Ovary (tissue), 9 donors: ENCODE results near the gene HS1BP3. TPM values are rescaled to one million over a fixed set of nuclear protein-coding genes. Genes with fewer than 3 reads are reported as not detected.

Experiments
- DNase-seq, 5 donors: peaks; one replicate each; pipeline ENCODE4 v3.0.0-alpha.2; 2019 to 2020
- H3K27ac ChIP-seq, 2 donors: fragments of 200-600 bp; one replicate each; pipeline versions ENCODE4 v1.5.1 to v1.8.0; 2019 to 2022
- H3K27me3 ChIP-seq: fragments of 200-600 bp; one replicate; pipeline ENCODE4 v1.8.0; 2022
- H3K36me3 ChIP-seq: fragments of 200-600 bp; sonication (generic); one replicate; pipeline ENCODE4 v1.5.1; 2019
- H3K4me1 ChIP-seq: one replicate; pipeline ENCODE4 v1.8.1; 2013; ENCODE audit warnings: mild to moderate bottlenecking, moderate library complexity; ENCODE audit not compliant: insufficient read depth
- H3K4me3 ChIP-seq: fragments of 200-600 bp; sonication (generic); one replicate; pipeline ENCODE4 v1.5.1; 2017
- H3K9me3 ChIP-seq, 2 donors: fragments of 200-600 bp in 1 of 2; sonication (generic) in 1 of 2; one replicate each; pipeline versions ENCODE4 v1.5.1 to v1.8.1; 2013 to 2019; ENCODE audit warnings: mild to moderate bottlenecking in 1 of 2, moderate library complexity in 1 of 2
- EP300 ChIP-seq: sonication (generic); formaldehyde crosslinking; IDR thresholded peaks from one replicate; pipeline ENCODE4 v1.6.1; 2017; ENCODE audit warnings: antibody characterized with exemption
- POLR2A ChIP-seq: fragments of 450-650 bp; IDR thresholded peaks from one replicate; pipeline ENCODE4 v1.6.1; 2017; ENCODE audit warnings: antibody characterized with exemption, mild to moderate bottlenecking, moderate library complexity
- WGBS, 3 donors: extraction: QIAGEN DNeasy Blood & Tissue Kit in 1 of 3; methylation state at CpG; one replicate each; pipeline versions ENCODE4 v1.1.5 to v1.1.7; 2013 to 2017; 5-methylcytosine and 5-hydroxymethylcytosine counted together
- intact Hi-C, 4 donors: fragments of 100-400 bp; cut with DNase I; formaldehyde crosslinking; loops; one replicate each; pipeline versions ENCODE4 v1.11.0 to v1.15.1; 2022 to 2023
- polyA plus RNA-seq, 2 donors: library from polyadenylated mRNA; stranded (reverse); fragments of 200-250 nt in 1 of 2; fragments of 350-450 nt in 1 of 2; fragmentation: Illumina TruSeq in 1 of 2; extraction: RNeasy Lipid Tissue Mini Kit (QIAGEN cat#74804) in 1 of 2; gene quantifications; one replicate each; pipeline ENCODE4 v1.2.3, GENCODE V29; 2013 to 2014
- total RNA-seq, 7 donors: library from RNA; depleted of rRNA in 2 of 7; stranded (reverse); fragments of >200 nt in 2 of 7; fragmentation: NEBNext Ultra II Directional in 3 of 7; extraction: Animal tissue kit (Norgen Biotek cat#: 25700) in 3 of 7; gene quantifications; one replicate each; pipeline versions ENCODE4 v1.1.0 to v1.2.4, GENCODE V29; 2016 to 2023
- TF ChIP-seq, protein P1 (sequence below), 3 donors: fragments of 450-650 bp in 2 of 3; fragments of 200-600 bp in 1 of 3; IDR thresholded peaks; one replicate each; pipeline versions ENCODE4 v1.5.1 to v1.8.0; 2016 to 2022; ENCODE audit warnings: antibody characterized with exemption in 3 of 3, mild to moderate bottlenecking in 1 of 3
- donor health status: DM: no; HTN: no; CAD: no; lungs with moderate emphysema.
- donor health status: DM: no; HTN: no; CAD: no.
- donor health status: Bipolar disorder and iron deficiency.
- donor health status: DM: yes; HTN: yes; CAD: no.
- donor health status: DM: no; HTN: no; CAD: no.
- donor health status: DM: yes; HTN: yes; CAD: no.

The HS1BP3 gene
- total and polyA plus RNA-seq, 9 donors = 12.0 to 24.4 (median 22.2) TPM

DNA sequence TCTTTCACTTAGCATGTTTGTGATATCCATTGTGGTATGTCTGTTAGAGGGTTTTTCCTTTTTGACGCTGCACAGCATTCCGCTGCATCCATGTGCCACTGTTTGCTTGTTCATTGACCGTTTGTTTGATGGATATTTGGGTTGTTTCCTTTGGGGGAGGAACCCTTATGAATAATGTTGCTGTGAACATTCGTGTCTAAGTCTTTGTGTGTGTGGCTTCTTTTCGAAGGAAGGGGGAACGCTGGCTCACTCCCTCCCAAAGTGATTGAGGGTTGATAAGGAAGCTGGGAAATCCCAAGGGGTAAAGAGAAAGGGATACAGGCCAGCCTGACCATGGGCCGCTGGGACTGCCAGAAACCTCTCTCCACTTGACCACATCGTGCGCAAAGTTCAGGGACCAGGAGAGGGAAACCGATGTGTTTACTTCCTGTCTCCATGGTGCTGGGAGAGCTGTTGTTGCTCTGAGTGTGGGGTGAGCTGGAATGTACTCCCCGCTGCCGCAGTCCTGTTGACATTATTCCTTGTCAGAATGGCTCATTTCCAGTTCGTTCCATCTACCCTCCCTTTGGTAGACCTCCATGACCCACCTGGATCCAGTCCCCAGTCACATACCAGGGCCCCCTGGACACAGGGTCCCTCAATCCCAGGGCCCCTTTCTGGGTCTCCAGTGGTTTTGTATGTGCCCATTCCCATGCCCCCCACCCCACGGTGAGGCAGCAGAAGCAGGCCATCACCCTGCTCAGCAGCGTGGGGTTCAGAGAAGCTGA is 39.6 kb downstream of the HS1BP3 start:
- no peaks in the 10 kb centered on the region for H3K36me3 ChIP-seq
- TF ChIP-seq, protein P1, sequence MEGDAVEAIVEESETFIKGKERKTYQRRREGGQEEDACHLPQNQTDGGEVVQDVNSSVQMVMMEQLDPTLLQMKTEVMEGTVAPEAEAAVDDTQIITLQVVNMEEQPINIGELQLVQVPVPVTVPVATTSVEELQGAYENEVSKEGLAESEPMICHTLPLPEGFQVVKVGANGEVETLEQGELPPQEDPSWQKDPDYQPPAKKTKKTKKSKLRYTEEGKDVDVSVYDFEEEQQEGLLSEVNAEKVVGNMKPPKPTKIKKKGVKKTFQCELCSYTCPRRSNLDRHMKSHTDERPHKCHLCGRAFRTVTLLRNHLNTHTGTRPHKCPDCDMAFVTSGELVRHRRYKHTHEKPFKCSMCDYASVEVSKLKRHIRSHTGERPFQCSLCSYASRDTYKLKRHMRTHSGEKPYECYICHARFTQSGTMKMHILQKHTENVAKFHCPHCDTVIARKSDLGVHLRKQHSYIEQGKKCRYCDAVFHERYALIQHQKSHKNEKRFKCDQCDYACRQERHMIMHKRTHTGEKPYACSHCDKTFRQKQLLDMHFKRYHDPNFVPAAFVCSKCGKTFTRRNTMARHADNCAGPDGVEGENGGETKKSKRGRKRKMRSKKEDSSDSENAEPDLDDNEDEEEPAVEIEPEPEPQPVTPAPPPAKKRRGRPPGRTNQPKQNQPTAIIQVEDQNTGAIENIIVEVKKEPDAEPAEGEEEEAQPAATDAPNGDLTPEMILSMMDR (IDR thresholded peaks at IDR 0.05) = no peak
- TF ChIP-seq EP300 (peak; percentile 58), POLR2A (no peak)
- H3K27ac ChIP-seq = peak overlapping the region in 1 of 2 donors; percentile 67
- H3K9me3 ChIP-seq = no peaks in the 10 kb centered on the region
- no peak overlapping the region for H3K4me3 ChIP-seq
- 11 to 14% (median 11%) methylated on average over 15 of the region's 15 CpGs for WGBS, 3 donors
- DNase-seq = peak; percentile 80 to 92 (median 85)
- intact Hi-C loops = no loop called here
- H3K4me1 ChIP-seq = peaks cover 26% of the 10 kb centered on the region
- no peaks in the 10 kb centered on the region for H3K27me3 ChIP-seq

DNA sequence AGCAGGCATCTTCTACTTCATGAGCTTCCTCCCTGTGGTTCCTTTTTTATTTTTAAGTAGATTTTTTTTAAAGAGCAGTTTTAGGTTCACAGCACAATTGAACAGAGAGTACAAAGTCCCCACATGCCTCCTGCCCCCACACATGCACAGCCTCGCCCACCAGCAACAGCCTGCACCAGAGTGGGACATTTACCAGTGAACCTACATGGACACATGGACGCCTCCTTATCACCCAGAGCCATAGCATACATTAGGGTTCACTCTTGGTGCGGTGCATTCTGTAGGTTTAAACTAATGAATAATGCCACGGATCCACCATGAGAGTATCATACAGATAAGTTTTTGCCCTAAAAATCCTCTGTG is 40.9 kb downstream of the HS1BP3 start:
- H3K27ac ChIP-seq = no peak overlapping the region
- TF ChIP-seq, protein P1 (IDR thresholded peaks at IDR 0.05) = no peak
- TF ChIP-seq EP300 (no peak), POLR2A (no peak)
- H3K9me3 ChIP-seq = no peaks in the 10 kb centered on the region
- H3K4me3 ChIP-seq = no peak overlapping the region
- intact Hi-C loops = no loop called here
- H3K27me3 ChIP-seq = no peaks in the 10 kb centered on the region
- H3K36me3 ChIP-seq = no peaks in the 10 kb centered on the region
- peaks cover 15% of the 10 kb centered on the region for H3K4me1 ChIP-seq
- WGBS, 3 donors = 70 to 73% (median 71%) methylated on average over 4 of the region's 4 CpGs
- DNase-seq = peak in 1 of 5 donors; percentile 15

DNA sequence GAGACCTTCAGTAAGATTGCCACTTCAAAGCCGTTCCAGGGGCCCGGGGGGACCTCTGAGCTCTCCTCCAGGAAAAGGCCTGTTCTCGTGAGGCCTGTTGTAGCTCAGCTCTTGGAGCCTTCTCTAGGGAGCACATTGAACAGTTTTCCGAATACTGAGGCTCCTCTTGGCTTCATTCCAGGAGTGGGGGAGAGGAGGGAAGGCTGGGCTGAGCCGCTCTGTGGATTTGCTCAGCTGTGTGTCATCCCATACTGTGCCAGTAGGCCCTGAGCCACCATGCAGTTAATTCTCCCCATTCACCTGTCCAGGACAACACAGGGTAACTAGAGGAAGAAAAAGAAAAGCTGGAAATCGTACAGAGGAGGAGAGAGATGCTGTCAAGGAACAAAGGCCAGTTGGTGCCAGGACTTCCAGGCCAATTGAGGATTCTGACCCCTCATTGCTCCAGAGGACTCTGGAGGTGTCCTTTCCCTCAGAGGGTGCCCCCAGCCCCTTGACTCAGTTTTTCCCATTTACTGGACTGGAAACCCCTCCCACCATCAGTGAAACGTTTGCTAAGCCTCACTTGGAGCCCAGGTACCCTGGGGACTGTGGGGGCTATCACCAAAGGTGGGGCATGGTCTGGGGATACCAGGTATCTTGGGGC is 41.4 kb downstream of the HS1BP3 start:
- no peaks in the 10 kb centered on the region for H3K9me3 ChIP-seq
- DNase-seq = peak; percentile 61 to 83 (median 69)
- WGBS, 3 donors = 34 to 46% (median 35%) methylated on average over 7 of the region's 7 CpGs
- peaks cover 19% of the 10 kb centered on the region for H3K4me1 ChIP-seq
- TF ChIP-seq POLR2A (no peak), EP300 (no peak)
- TF ChIP-seq, protein P1 (IDR thresholded peaks at IDR 0.05) = no peak
- intact Hi-C loops = no loop called here
- H3K27me3 ChIP-seq = no peaks in the 10 kb centered on the region
- no peaks in the 10 kb centered on the region for H3K36me3 ChIP-seq
- H3K27ac ChIP-seq = peak overlapping the region in 1 of 2 donors; percentile 13
- H3K4me3 ChIP-seq = no peak overlapping the region

DNA sequence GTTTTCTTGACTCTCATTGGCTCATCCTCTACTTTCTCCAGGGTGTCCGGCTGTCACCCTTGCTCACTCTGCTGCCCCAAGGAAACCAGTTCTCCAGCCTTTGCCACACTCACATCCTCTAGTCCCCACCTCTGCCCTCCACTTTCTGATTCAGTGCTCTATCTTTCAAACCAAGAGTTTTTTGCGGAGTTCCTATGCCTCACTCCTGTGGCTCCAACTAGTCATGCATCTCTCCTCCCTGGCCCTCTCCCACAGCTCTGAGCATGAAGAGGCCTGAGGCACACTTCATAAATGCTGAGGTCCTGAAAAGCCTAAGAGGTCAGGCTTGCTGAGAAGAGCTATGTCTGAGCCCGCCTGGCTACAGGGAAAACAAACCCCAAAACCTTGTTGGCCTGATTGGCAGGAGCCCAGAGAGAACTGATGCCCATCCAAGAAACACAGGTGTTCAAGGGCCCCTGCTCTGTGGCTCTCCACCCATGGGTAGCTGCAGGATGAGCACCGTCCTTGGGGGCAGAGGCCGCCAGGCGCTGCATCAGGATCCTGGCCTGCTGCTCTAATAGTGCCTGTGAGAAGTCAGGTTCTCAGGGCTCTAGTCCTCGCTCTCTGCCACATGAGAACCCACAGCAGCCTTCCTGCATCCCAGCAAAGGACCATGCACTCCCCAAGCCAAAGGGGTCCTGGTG is 42.1 kb downstream of the HS1BP3 start:
- intact Hi-C loops = no loop called here
- H3K27me3 ChIP-seq = no peaks in the 10 kb centered on the region
- H3K36me3 ChIP-seq = no peaks in the 10 kb centered on the region
- peak overlapping the region in 1 of 2 donors; percentile 13 for H3K27ac ChIP-seq
- DNase-seq = peak in 1 of 5 donors; percentile 37
- no peak overlapping the region for H3K4me3 ChIP-seq
- no peaks in the 10 kb centered on the region for H3K9me3 ChIP-seq
- TF ChIP-seq EP300 (no peak), POLR2A (no peak)
- TF ChIP-seq, protein P1 (IDR thresholded peaks at IDR 0.05) = no peak
- 85 to 94% (median 91%) methylated on average over 4 to 7 of the region's 7 CpGs for WGBS, 3 donors
- H3K4me1 ChIP-seq = peaks cover 21% of the 10 kb centered on the region
